Osteocyte (in vitro differentiated cells): ENCODE measurements around the gene S100A11. TPM values are rescaled to one million over a fixed set of nuclear protein-coding genes. Genes with fewer than 3 reads are reported as not detected.

Experiments used
- DNase-seq: peaks from one replicate; pipeline ENCODE4 v3.0.0; 2021; ENCODE audit warnings: mixed read lengths; ENCODE audit not compliant: unreplicated experiment; ENCODE audit errors: extremely low spot score
- H3K27ac Mint-ChIP-seq: one replicate; pipeline ENCODE4 v1.8.0; 2021; ENCODE audit warnings: mild to moderate bottlenecking, mixed read lengths; ENCODE audit not compliant: unreplicated experiment
- H3K27me3 Mint-ChIP-seq: one replicate; pipeline ENCODE4 v1.8.0; 2021; ENCODE audit warnings: mixed read lengths; ENCODE audit not compliant: unreplicated experiment
- H3K36me3 Mint-ChIP-seq: one replicate; pipeline ENCODE4 v1.8.0; 2021; ENCODE audit warnings: mixed read lengths; ENCODE audit not compliant: unreplicated experiment
- H3K4me1 Mint-ChIP-seq: one replicate; pipeline ENCODE4 v1.8.0; 2021; ENCODE audit warnings: mixed read lengths; ENCODE audit not compliant: unreplicated experiment
- H3K4me3 Mint-ChIP-seq: one replicate; pipeline ENCODE4 v1.8.0; 2021; ENCODE audit warnings: mild to moderate bottlenecking, moderate library complexity, mixed read lengths; ENCODE audit not compliant: unreplicated experiment
- H3K9me3 Mint-ChIP-seq: one replicate; pipeline ENCODE4 v1.8.0; 2021; ENCODE audit warnings: mixed read lengths; ENCODE audit not compliant: unreplicated experiment
- CTCF ChIP-seq: fragments of 200-600 bp; sonication (generic); IDR thresholded peaks from 2 replicates; pipeline ENCODE4 v1.5.0; 2021; ENCODE audit warnings: antibody characterized with exemption, mild to moderate bottlenecking, moderate library complexity
- total RNA-seq: library from RNA; stranded (reverse); gene quantifications from 2 replicates; pipeline ENCODE4 v1.2.1, GENCODE V29; 2021

S100A11 gene
- total RNA-seq, 1 donor from 2014 or later, result 446 TPM

GRCh38 chr1:151993734-151994496 lies 42.9 kb downstream of the S100A11 start, which contains the start of gene S100A10:
TSS of gene S100A10 (minus strand) at chr1:151993859. CDS start at chr1:151986230, 7,629 bp downstream.
- peak within 1 kb of the TSS; percentile 88 for H3K4me3 Mint-ChIP-seq
- DNase-seq, result peak; percentile 88
- H3K36me3 Mint-ChIP-seq, result no peaks in the 10 kb centered on the region
- peaks cover 57% of the 10 kb centered on the region for H3K4me1 Mint-ChIP-seq
- no peak for TF ChIP-seq CTCF
- H3K27me3 Mint-ChIP-seq, result no peaks in the 10 kb centered on the region
- peak within 1 kb of the TSS; percentile 97 for H3K27ac Mint-ChIP-seq
- no peaks in the 10 kb centered on the region for H3K9me3 Mint-ChIP-seq

- no peak for DNase-seq
- Mint-ChIP-seq H3K4me3 (peak overlapping the region; percentile 88), H3K9me3 (no peaks in the 10 kb centered on the region), H3K27ac (peak overlapping the region; percentile 97), H3K4me1 (peaks cover 64% of the 10 kb centered on the region), H3K36me3 (no peaks in the 10 kb centered on the region), H3K27me3 (no peaks in the 10 kb centered on the region)
- TF ChIP-seq CTCF, result no peak
Observed at GRCh38 chr1:151993084-151993733, 43.6 kb downstream of the S100A11 start.

GRCh38 chr1:151992303-151993083 lies 44.3 kb downstream of the S100A11 start:
- H3K4me1 Mint-ChIP-seq, result peaks cover 71% of the 10 kb centered on the region
- H3K9me3 Mint-ChIP-seq, result no peaks in the 10 kb centered on the region
- H3K36me3 Mint-ChIP-seq, result no peaks in the 10 kb centered on the region
- TF ChIP-seq CTCF, result no peak
- peak; percentile 88 for DNase-seq
- peak overlapping the region; percentile 97 for H3K27ac Mint-ChIP-seq
- no peaks in the 10 kb centered on the region for H3K27me3 Mint-ChIP-seq
- peak overlapping the region; percentile 88 for H3K4me3 Mint-ChIP-seq

- Mint-ChIP-seq H3K27ac (peak overlapping the region; percentile 97), H3K4me3 (peak overlapping the region; percentile 88), H3K4me1 (peaks cover 71% of the 10 kb centered on the region), H3K27me3 (no peaks in the 10 kb centered on the region), H3K9me3 (no peaks in the 10 kb centered on the region), H3K36me3 (no peaks in the 10 kb centered on the region)
- DNase-seq, result no peak
- no peak for TF ChIP-seq CTCF
Observed at GRCh38 chr1:151991663-151992302, 45.0 kb downstream of the S100A11 start.
